Hepatocyte (in vitro differentiated cells): ENCODE measurements around the gene AKAP13. TPM values are rescaled to one million over a fixed set of nuclear protein-coding genes. Genes with fewer than 3 reads are reported as not detected.

Source experiments
- DNase-seq: peaks from one replicate; pipeline ENCODE4 v3.0.0-alpha.2; 2016; ENCODE audit warnings: low spot score
- H2AFZ ChIP-seq: fragments of 200-600 bp; sonication (generic); 2 replicates; pipeline ENCODE4 v1.6.0; 2016; ENCODE audit warnings: antibody characterized with exemption, mild to moderate bottlenecking
- H3K27ac ChIP-seq: fragments of 200-600 bp; sonication (generic); 2 replicates; pipeline ENCODE4 v1.5.1; 2016; ENCODE audit warnings: mild to moderate bottlenecking
- H3K27me3 ChIP-seq: fragments of 200-600 bp; sonication (generic); 2 replicates; pipeline ENCODE4 v1.6.1; 2016
- H3K36me3 ChIP-seq: fragments of 200-600 bp; sonication (generic); replicated peaks from 2 replicates; pipeline ENCODE4 v1.5.1; 2016; ENCODE audit warnings: low read depth; ENCODE audit not compliant: insufficient read depth
- H3K4me1 ChIP-seq: fragments of 200-600 bp; sonication (generic); 2 replicates; pipeline ENCODE4 v1.5.1; 2016; ENCODE audit warnings: mild to moderate bottlenecking, moderate library complexity; ENCODE audit not compliant: insufficient read depth
- H3K4me2 ChIP-seq: fragments of 200-600 bp; sonication (generic); 2 replicates; pipeline ENCODE4 v1.6.0; 2016
- H3K4me3 ChIP-seq: fragments of 200-600 bp; sonication (generic); 2 replicates; pipeline ENCODE4 v1.5.1; 2016; ENCODE audit warnings: mild to moderate bottlenecking
- H3K79me2 ChIP-seq: fragments of 200-600 bp; sonication (generic); 2 replicates; pipeline ENCODE4 v1.6.0; 2017; ENCODE audit warnings: mild to moderate bottlenecking
- H3K9me2 ChIP-seq: fragments of 200-600 bp; sonication (generic); replicated peaks from 2 replicates; pipeline ENCODE4 v1.6.0; 2017; ENCODE audit warnings: mild to moderate bottlenecking; ENCODE audit not compliant: insufficient read depth
- H3K9me3 ChIP-seq: fragments of 200-600 bp; sonication (generic); 2 replicates; pipeline ENCODE4 v1.5.1; 2016; ENCODE audit warnings: low read depth, mild to moderate bottlenecking
- H4K20me1 ChIP-seq: fragments of 200-600 bp; sonication (generic); 2 replicates; pipeline ENCODE4 v1.6.0; 2016; ENCODE audit warnings: mild to moderate bottlenecking; ENCODE audit not compliant: insufficient read depth, poor library complexity, severe bottlenecking
- CTCF ChIP-seq: fragments of 200-600 bp; sonication (generic); IDR thresholded peaks from 2 replicates; pipeline ENCODE4 v1.5.1; 2016; ENCODE audit warnings: antibody characterized with exemption, mild to moderate bottlenecking; ENCODE audit not compliant: poor library complexity
- EZH2 ChIP-seq: fragments of 200-600 bp; sonication (generic); IDR thresholded peaks from 2 replicates; pipeline ENCODE4 v1.6.1; 2016; ENCODE audit warnings: antibody characterized with exemption, mild to moderate bottlenecking, borderline replicate concordance
- EZH2phosphoT487 ChIP-seq: fragments of 200-600 bp; sonication (generic); IDR thresholded peaks from one replicate; pipeline ENCODE4 v1.6.1; 2018; ENCODE audit warnings: antibody characterized with exemption, mild to moderate bottlenecking, low read depth, moderate library complexity; ENCODE audit not compliant: unreplicated experiment, severe bottlenecking
- WGBS: methylation state at CpG from one replicate; pipeline ENCODE4 v1.1.6; 2016; ENCODE audit warnings: low lambda C conversion rate; ENCODE audit errors: missing lambda C conversion rate; 5-methylcytosine and 5-hydroxymethylcytosine counted together
- polyA plus RNA-seq: library from polyadenylated mRNA; unstranded; fragments of >200 nt; fragmentation: Nextera tagmentation; extraction: Ambion mirVana; gene quantifications from 2 replicates; pipeline ENCODE4 v1.2.1, GENCODE V29; 2016
- total RNA-seq: library from RNA; depleted of rRNA; stranded (reverse); fragments of >200 nt; gene quantifications from 2 replicates; pipeline ENCODE4 v1.2.3, GENCODE V29; 2014

Gene AKAP13
- total and polyA plus RNA-seq, 2 experiments from 2014 or later = 55.6 to 80.9 TPM

- WGBS = 91% methylated on average over 1 of the region's 1 CpG
- H3K27ac ChIP-seq = no peak overlapping the region
Observed at GRCh38 chr15:85607842-85608241, 227.4 kb downstream of the AKAP13 start.

GRCh38 chr15:85609492-85609891, 229.1 kb downstream of the AKAP13 start:
- Histone ChIP-seq H3K9me2 (no peaks in the 10 kb centered on the region), H3K4me1 (no peaks in the 10 kb centered on the region), H3K27ac (no peak overlapping the region), H3K9me3 (no peaks in the 10 kb centered on the region), H2AFZ (no peak overlapping the region), H3K4me3 (no peak overlapping the region), H3K36me3 (no peaks in the 10 kb centered on the region), H3K79me2 (peaks cover 34% of the 10 kb centered on the region), H3K4me2 (no peak overlapping the region), H4K20me1 (no peaks in the 10 kb centered on the region), H3K27me3 (no peaks in the 10 kb centered on the region)
- DNase-seq = no peak
- TF ChIP-seq EZH2phosphoT487 (no peak), EZH2 (no peak), CTCF (no peak)
- WGBS = 85% methylated on average over 3 of the region's 3 CpGs

More at GRCh38 chr15:85607842-85608241, 227.4 kb downstream of the AKAP13 start:
- no peak for DNase-seq
- H3K4me3 ChIP-seq = no peak overlapping the region
- H2AFZ ChIP-seq = no peak overlapping the region
- H4K20me1 ChIP-seq = no peaks in the 10 kb centered on the region
- no peaks in the 10 kb centered on the region for H3K27me3 ChIP-seq
- H3K9me3 ChIP-seq = no peaks in the 10 kb centered on the region
- no peaks in the 10 kb centered on the region for H3K36me3 ChIP-seq
- TF ChIP-seq EZH2 = no peak
- no peak for TF ChIP-seq EZH2phosphoT487
- TF ChIP-seq CTCF = no peak
- no peaks in the 10 kb centered on the region for H3K4me1 ChIP-seq
- peaks cover 35% of the 10 kb centered on the region for H3K79me2 ChIP-seq
- H3K4me2 ChIP-seq = no peak overlapping the region
- no peaks in the 10 kb centered on the region for H3K9me2 ChIP-seq

- Histone ChIP-seq H3K79me2 (peaks cover 38% of the 10 kb centered on the region), H3K4me2 (no peak overlapping the region), H3K9me2 (no peaks in the 10 kb centered on the region), H3K27me3 (no peaks in the 10 kb centered on the region), H3K4me3 (no peak overlapping the region), H3K9me3 (no peaks in the 10 kb centered on the region), H3K36me3 (no peaks in the 10 kb centered on the region), H3K4me1 (peaks cover 2% of the 10 kb centered on the region), H3K27ac (no peak overlapping the region), H4K20me1 (no peaks in the 10 kb centered on the region), H2AFZ (no peak overlapping the region)
- 96% methylated on average over 7 of the region's 7 CpGs for WGBS
- TF ChIP-seq CTCF (no peak), EZH2 (no peak), EZH2phosphoT487 (no peak)
- no peak for DNase-seq
Observed at GRCh38 chr15:85611361-85611760, 231.0 kb downstream of the AKAP13 start.

GRCh38 chr15:85614059-85614458, 233.7 kb downstream of the AKAP13 start:
- Histone ChIP-seq H3K79me2 (peaks cover 28% of the 10 kb centered on the region), H3K36me3 (no peaks in the 10 kb centered on the region), H3K4me1 (peaks cover 29% of the 10 kb centered on the region), H3K4me2 (no peak overlapping the region), H3K27ac (no peak overlapping the region), H3K4me3 (no peak overlapping the region), H2AFZ (no peak overlapping the region), H4K20me1 (no peaks in the 10 kb centered on the region), H3K9me3 (no peaks in the 10 kb centered on the region), H3K9me2 (no peaks in the 10 kb centered on the region), H3K27me3 (no peaks in the 10 kb centered on the region)
- TF ChIP-seq CTCF (no peak), EZH2 (no peak), EZH2phosphoT487 (no peak)
- WGBS = 72% methylated on average over 5 of the region's 5 CpGs
- DNase-seq = no peak
